ENCODE measurements around the gene GATAD2B. TPM values are rescaled to one million over a fixed set of nuclear protein-coding genes. Genes with fewer than 3 reads are reported as not detected.

GATAD2B gene
- polyA plus RNA-seq, 1 experiment = 3.6 TPM

GRCh38 chr1:153803470-153804056, 119.2 kb downstream of the GATAD2B start:
- TF ChIP-seq, protein P1, sequence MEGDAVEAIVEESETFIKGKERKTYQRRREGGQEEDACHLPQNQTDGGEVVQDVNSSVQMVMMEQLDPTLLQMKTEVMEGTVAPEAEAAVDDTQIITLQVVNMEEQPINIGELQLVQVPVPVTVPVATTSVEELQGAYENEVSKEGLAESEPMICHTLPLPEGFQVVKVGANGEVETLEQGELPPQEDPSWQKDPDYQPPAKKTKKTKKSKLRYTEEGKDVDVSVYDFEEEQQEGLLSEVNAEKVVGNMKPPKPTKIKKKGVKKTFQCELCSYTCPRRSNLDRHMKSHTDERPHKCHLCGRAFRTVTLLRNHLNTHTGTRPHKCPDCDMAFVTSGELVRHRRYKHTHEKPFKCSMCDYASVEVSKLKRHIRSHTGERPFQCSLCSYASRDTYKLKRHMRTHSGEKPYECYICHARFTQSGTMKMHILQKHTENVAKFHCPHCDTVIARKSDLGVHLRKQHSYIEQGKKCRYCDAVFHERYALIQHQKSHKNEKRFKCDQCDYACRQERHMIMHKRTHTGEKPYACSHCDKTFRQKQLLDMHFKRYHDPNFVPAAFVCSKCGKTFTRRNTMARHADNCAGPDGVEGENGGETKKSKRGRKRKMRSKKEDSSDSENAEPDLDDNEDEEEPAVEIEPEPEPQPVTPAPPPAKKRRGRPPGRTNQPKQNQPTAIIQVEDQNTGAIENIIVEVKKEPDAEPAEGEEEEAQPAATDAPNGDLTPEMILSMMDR (IDR thresholded peaks at IDR 0.05; ENCODE audit: insufficient read depth, low read depth, low read length) = no peak
- CTCF ChIA-PET = interaction anchor here (1.1 to 1.8 kb wide), 5 partner anchors 11 to 182 kb away, joined by 3 to 5 read pairs (median 3); partner anchors contain the start of genes CREB3L4 and RAB13
- POLR2A ChIA-PET = no interaction called here
- Histone ChIP-seq H3K36me3 (ENCODE audit: control insufficient read depth, insufficient read depth, low read length) (peaks cover 6% of the 10 kb centered on the region), H3K4me3 (ENCODE audit: low read depth, low read length) (no peak overlapping the region), H3K27me3 (ENCODE audit: control insufficient read depth, insufficient read depth, low read length) (no peaks in the 10 kb centered on the region)
- no peak for DNase-seq (ENCODE audit: low read depth)

- CTCF ChIA-PET = interaction anchor here (0.6 to 1.8 kb wide), 4 partner anchors 9 to 183 kb away, joined by 3 to 5 read pairs (median 3); partner anchors contain the start of gene RAB13
- TF ChIP-seq, protein P1 (IDR thresholded peaks at IDR 0.05; ENCODE audit: insufficient read depth, low read depth, low read length) = no peak
- Histone ChIP-seq H3K4me3 (ENCODE audit: low read depth, low read length) (no peak overlapping the region), H3K27me3 (ENCODE audit: control insufficient read depth, insufficient read depth, low read length) (no peaks in the 10 kb centered on the region), H3K36me3 (ENCODE audit: control insufficient read depth, insufficient read depth, low read length) (peaks cover 5% of the 10 kb centered on the region)
- DNase-seq (ENCODE audit: low read depth) = no peak
- POLR2A ChIA-PET = no interaction called here
These were observed 120.7 kb downstream of the GATAD2B start for GRCh38 chr1:153801786-153802697.

DNA sequence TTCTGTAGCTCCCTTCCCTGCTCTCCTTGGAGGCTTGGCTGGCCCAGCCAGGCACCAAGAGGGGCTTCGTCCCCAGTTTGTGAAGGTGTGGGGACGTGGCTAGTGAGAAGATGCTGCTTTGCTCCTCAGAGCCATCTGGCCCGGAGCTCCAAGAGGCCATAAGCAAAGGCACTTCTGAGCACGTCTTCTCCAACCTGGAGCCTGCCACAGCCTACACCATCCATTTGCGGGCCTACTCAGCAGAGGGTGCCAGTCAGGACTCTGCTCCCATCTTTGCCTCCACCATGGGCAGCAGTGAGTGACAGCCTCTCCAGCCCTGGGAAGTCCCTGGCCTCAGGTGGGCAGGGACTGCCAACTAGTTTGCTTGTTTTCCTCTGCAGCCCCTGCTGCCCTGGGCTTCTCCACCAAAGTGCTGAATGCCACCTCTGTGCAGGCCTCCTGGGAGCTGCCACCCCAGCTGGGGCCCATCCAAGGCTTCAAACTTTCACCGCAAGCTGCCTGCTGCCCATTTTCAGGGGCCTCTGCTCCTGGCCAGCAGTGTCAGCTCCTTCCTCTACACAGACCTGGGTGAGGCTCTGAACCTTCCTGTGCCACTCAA, 121.6 kb downstream of the GATAD2B start:
- ChIA-PET CTCF (interaction anchor here (0.6 kb wide), 1 partner anchor 184 kb away, joined by 3 read pairs; no protein-coding TSS in a partner anchor), POLR2A (no interaction called here)
- peaks cover 5% of the 10 kb centered on the region for H3K36me3 ChIP-seq (ENCODE audit: control insufficient read depth, insufficient read depth, low read length)
- H3K4me3 ChIP-seq (ENCODE audit: low read depth, low read length) = no peak overlapping the region
- DNase-seq (ENCODE audit: low read depth) = no peak
- no peaks in the 10 kb centered on the region for H3K27me3 ChIP-seq (ENCODE audit: control insufficient read depth, insufficient read depth, low read length)
- TF ChIP-seq, protein P1 (IDR thresholded peaks at IDR 0.05; ENCODE audit: insufficient read depth, low read depth, low read length) = no peak

GRCh38 chr1:153800516-153800915, 122.3 kb downstream of the GATAD2B start:
- no peak overlapping the region for H3K4me3 ChIP-seq (ENCODE audit: low read depth, low read length)
- POLR2A ChIA-PET = no interaction called here
- DNase-seq (ENCODE audit: low read depth) = no peak
- CTCF ChIA-PET = no interaction called here
- peaks cover 5% of the 10 kb centered on the region for H3K36me3 ChIP-seq (ENCODE audit: control insufficient read depth, insufficient read depth, low read length)
- no peaks in the 10 kb centered on the region for H3K27me3 ChIP-seq (ENCODE audit: control insufficient read depth, insufficient read depth, low read length)
- TF ChIP-seq, protein P1 (IDR thresholded peaks at IDR 0.05; ENCODE audit: insufficient read depth, low read depth, low read length) = no peak

Data from BJ (cell line).